ENCODE results near the gene ZNF566. TPM values are rescaled to one million over a fixed set of nuclear protein-coding genes. Genes with fewer than 3 reads are reported as not detected.

The ZNF566 gene
- total RNA-seq, 4 donors from 2014 or later = 6.4 to 24.4 (median 7.4) TPM

- peaks cover 17% of the 10 kb centered on the region for H3K4me1 ChIP-seq
- H3K36me3 ChIP-seq = peaks cover 26% of the 10 kb centered on the region
- no peaks in the 10 kb centered on the region for H3K27me3 ChIP-seq
- H3K4me3 ChIP-seq = no peak overlapping the region
- DNase-seq (ENCODE audit: low spot score in 2 of 2) = no peak
- 79% methylated on average over 5 of the region's 5 CpGs for WGBS
- TF ChIP-seq CTCF (IDR thresholded peaks at IDR 0.05) (no peak), EP300 (IDR thresholded peaks at IDR 0.05) (no peak), POLR2AphosphoS5 (IDR thresholded peaks at IDR 0.05) (no peak), POLR2A (IDR thresholded peaks at IDR 0.05) (no peak)
- no peak overlapping the region for H3K27ac ChIP-seq
- peaks cover 18% of the 10 kb centered on the region for H3K9me3 ChIP-seq
These were observed 37.2 kb upstream of the ZNF566 start for GRCh38 chr19:36526581-36526980.

DNA sequence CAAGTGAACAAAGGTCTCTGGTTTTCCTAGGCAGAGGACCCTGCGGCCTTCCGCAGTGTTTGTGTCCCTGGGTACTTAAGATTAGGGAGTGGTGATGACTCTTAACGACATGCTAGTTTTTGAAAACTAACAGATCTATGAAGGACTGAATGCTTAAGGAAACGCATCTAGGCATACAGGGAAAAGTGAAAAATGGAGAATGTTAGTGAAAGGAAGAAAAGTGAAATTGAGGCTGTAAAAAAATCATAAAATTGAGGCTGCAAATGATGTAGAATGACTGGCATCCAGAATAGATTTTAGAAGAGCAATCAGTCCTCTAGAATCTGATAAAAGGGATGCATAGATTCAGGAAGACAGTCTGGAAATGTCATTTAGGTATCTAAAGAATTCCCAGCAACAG lies 35.3 kb upstream of the ZNF566 start:
- WGBS = 97% methylated on average over 4 of the region's 4 CpGs
- Histone ChIP-seq H3K4me3 (no peak overlapping the region), H3K4me1 (peaks cover 17% of the 10 kb centered on the region), H3K9me3 (peaks cover 28% of the 10 kb centered on the region), H3K36me3 (peaks cover 42% of the 10 kb centered on the region), H3K27me3 (no peaks in the 10 kb centered on the region), H3K27ac (no peak overlapping the region)
- TF ChIP-seq EP300 (IDR thresholded peaks at IDR 0.05) = no peak
- no peak for TF ChIP-seq POLR2A (IDR thresholded peaks at IDR 0.05)
- TF ChIP-seq POLR2AphosphoS5 (IDR thresholded peaks at IDR 0.05) = no peak
- TF ChIP-seq CTCF (IDR thresholded peaks at IDR 0.05) = no peak
- DNase-seq (ENCODE audit: low spot score in 2 of 2) = no peak

DNA sequence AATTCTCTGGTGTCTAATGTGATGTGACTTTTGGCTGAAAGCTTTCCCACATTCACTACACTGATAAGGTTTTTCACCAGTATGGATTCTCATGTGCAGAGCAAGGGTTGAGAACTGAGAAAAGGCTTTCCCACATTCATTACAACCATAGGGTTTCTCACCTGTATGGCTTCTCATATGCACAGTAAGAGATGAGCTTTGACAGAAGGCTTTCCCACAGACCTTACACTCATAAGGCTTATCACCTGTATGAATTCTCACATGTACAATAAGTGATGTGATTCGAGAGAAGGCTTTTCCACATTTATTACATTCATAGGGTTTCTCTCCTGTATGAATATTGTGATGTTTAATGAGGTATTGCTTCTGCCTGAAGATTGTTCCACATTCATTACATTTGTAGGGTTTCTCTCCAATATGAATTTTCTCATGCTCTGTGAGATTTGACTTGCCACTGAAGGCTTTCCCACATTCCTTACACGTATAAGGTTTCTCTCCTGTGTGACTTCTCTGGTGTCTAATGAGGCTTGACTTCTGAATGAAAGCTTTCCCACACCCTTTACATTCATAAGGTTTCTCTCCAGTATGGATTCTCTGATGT lies 24.8 kb upstream of the ZNF566 start:
- H3K27ac ChIP-seq = no peak overlapping the region
- no peaks in the 10 kb centered on the region for H3K27me3 ChIP-seq
- peaks cover 87% of the 10 kb centered on the region for H3K9me3 ChIP-seq
- H3K36me3 ChIP-seq = peaks cover 66% of the 10 kb centered on the region
- WGBS = 100% methylated on average over 2 of the region's 2 CpGs
- DNase-seq (ENCODE audit: low spot score in 2 of 2) = no peak
- no peaks in the 10 kb centered on the region for H3K4me1 ChIP-seq
- TF ChIP-seq POLR2A (IDR thresholded peaks at IDR 0.05) (no peak), EP300 (IDR thresholded peaks at IDR 0.05) (no peak), POLR2AphosphoS5 (IDR thresholded peaks at IDR 0.05) (no peak), CTCF (IDR thresholded peaks at IDR 0.05) (no peak)
- H3K4me3 ChIP-seq = no peak overlapping the region

GRCh38 chr19:36508325-36508724 lies 19.0 kb upstream of the ZNF566 start:
- DNase-seq (ENCODE audit: low spot score in 2 of 2) = no peak
- WGBS = 87% methylated on average over 3 of the region's 3 CpGs
- TF ChIP-seq EP300 (IDR thresholded peaks at IDR 0.05) = no peak
- TF ChIP-seq CTCF (IDR thresholded peaks at IDR 0.05) = no peak
- TF ChIP-seq POLR2A (IDR thresholded peaks at IDR 0.05) = no peak
- Histone ChIP-seq H3K4me1 (no peaks in the 10 kb centered on the region), H3K27me3 (no peaks in the 10 kb centered on the region), H3K27ac (no peak overlapping the region), H3K9me3 (peaks cover 79% of the 10 kb centered on the region), H3K4me3 (no peak overlapping the region), H3K36me3 (peaks cover 11% of the 10 kb centered on the region)

DNA sequence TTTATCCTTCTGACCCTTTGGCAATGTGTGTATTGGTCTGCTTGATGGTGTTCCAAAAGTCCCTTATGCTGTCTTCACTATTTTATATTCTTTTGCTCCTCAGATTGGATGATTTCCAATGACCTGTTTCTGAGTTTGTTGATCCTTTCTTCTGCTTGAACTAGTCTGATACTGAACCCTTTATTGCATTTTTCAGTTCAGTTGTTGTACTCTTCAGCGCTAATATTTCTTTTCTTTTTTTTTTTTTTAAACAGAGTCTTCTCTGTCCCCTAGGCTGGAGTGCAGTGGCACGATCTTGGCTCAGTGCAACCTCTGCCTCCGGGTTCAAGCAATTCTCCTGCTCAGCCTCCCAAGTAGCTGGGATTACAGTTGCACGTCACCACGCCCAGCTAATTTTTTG lies 12.6 kb upstream of the ZNF566 start:
- H3K9me3 ChIP-seq = peaks cover 61% of the 10 kb centered on the region
- H3K36me3 ChIP-seq = no peaks in the 10 kb centered on the region
- 96% methylated on average over 5 of the region's 5 CpGs for WGBS
- no peak overlapping the region for H3K27ac ChIP-seq
- H3K27me3 ChIP-seq = no peaks in the 10 kb centered on the region
- no peak for DNase-seq (ENCODE audit: low spot score in 2 of 2)
- H3K4me1 ChIP-seq = no peaks in the 10 kb centered on the region
- TF ChIP-seq EP300 (IDR thresholded peaks at IDR 0.05) (no peak), POLR2A (IDR thresholded peaks at IDR 0.05) (no peak), POLR2AphosphoS5 (IDR thresholded peaks at IDR 0.05) (no peak)
- H3K4me3 ChIP-seq = no peak overlapping the region

- DNase-seq (ENCODE audit: low spot score in 2 of 2) = no peak
- H3K27me3 ChIP-seq = no peaks in the 10 kb centered on the region
- peaks cover 27% of the 10 kb centered on the region for H3K9me3 ChIP-seq
- no peaks in the 10 kb centered on the region for H3K36me3 ChIP-seq
- TF ChIP-seq POLR2A (IDR thresholded peaks at IDR 0.05) (no peak), EP300 (IDR thresholded peaks at IDR 0.05) (no peak), POLR2AphosphoS5 (IDR thresholded peaks at IDR 0.05) (no peak), CTCF (IDR thresholded peaks at IDR 0.05) (no peak)
- 88% methylated on average over 15 of the region's 17 CpGs for WGBS
- no peaks in the 10 kb centered on the region for H3K4me1 ChIP-seq
- no peak overlapping the region for H3K4me3 ChIP-seq
- H3K27ac ChIP-seq = no peak overlapping the region
These were observed 7.6 kb upstream of the ZNF566 start for GRCh38 chr19:36497001-36497400.

All from suprapubic skin (tissue), 4 donors.